Activated CD4-positive, alpha-beta T cell treated with anti-CD3 and anti-CD28 coated beads, Interleukin-2, Interleukin-4, amounts not matched to agents 100 ng/mL and 50 ng/mL, durations not matched to agents 16 hours and 8 hours (primary cell): ENCODE measurements around the gene SWI5.
"Not testable (repeated sequence)": the region's sequence is repeated elsewhere in the genome, so short reads cannot be mapped to it uniquely, and the experiment has no call there.

Experiments used
- DNase-seq: peaks from one replicate; pipeline ENCODE4 v3.0.0-alpha.2; 2020; ENCODE audit warnings: low spot score

The SWI5 gene

GRCh38 chr9:128276008-128276573 lies at the start of gene SWI5:
SWI5 (plus strand) TSS chr9:128276276.
- DNase-seq, result peak; percentile 100

- no peak for DNase-seq
These were observed 49.7 kb upstream of the SWI5 start for GRCh38 chr9:128226412-128226801.

DNA sequence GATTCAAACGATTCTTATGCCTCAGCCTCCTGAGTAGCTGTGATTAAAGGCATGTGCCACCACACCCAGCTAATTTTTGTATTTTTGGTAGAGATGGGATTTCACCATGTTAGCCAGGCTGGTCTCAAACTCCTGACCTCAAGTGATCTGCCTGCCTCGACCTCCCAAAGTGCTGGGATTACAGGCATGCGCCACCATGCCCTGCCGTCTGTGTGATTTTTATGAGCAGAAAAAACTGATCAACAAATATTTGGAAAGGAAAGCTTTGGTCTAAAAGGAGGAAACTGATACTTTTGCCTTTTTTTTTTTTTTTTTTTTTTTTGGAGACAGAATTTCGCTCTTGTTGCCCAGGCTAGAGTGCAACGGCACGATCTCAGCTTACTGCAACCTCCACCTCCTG lies 45.2 kb upstream of the SWI5 start:
- not testable (repeated sequence) for DNase-seq

- DNase-seq, result no peak
These were observed 44.2 kb upstream of the SWI5 start for GRCh38 chr9:128231638-128232527.

GRCh38 chr9:128232528-128233428 lies 43.3 kb upstream of the SWI5 start:
- no peak for DNase-seq

- no peak for DNase-seq
These were observed 42.2 kb upstream of the SWI5 start for GRCh38 chr9:128233817-128234406.

- DNase-seq, result no peak
These were observed 34.0 kb upstream of the SWI5 start for GRCh38 chr9:128242124-128242523.

DNA sequence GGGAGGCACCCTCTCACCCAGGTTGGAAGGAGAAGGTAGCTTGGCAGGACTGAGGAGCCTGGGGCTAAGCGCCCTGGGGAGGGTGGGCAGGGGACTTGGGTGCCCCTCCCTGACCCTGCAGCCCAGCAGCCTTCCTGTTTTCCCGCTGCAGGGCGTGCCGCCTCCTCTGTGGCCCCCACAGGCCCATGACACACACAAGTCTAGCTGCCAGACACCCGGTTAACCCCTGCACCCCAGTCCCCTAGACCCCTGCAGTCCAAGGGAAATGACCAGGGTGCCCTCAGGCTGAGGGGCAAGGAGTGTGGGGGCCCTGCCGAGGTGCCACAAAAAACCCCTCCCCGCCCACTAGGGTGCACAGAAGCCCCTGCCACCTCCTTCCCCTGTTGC lies 33.3 kb upstream of the SWI5 start:
- DNase-seq, result no peak

GRCh38 chr9:128243215-128244018 lies 32.7 kb upstream of the SWI5 start:
- DNase-seq, result no peak

DNA sequence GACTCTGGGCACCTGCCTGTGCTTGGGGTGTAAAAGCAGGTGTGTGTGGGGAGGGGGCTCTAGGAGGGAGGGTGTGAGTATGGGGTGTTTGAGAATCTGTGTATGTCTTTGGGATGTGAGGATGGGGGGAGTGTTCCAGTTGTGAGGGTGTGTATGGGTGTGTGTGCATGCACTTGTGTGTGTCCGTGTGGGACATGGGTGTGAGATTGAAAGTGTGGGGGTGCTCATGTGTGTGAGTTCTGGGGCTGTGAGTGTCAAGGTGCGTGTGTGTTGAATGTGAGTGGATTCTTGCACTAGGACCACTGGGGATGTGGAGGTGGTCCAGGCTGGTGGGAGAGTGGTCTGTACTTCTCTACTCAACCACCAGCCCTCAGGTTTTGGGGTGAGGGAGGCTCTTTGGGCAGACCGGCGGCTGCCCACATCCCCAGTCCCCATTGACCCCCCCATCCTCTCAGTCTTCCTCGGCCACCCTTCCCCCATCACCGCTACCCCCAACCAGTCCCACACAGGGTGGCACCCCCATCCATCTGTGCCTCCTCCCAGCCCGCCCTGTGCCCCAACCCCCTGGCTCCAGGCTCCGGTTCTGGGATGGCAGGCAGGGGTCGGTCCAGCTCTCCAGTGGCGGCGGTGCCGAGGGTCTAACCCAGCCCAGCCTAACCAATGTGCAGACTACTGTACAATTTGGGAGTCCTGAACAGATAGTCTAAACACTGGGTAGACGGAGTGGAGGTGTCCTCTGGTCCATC lies 31.8 kb upstream of the SWI5 start:
- no peak for DNase-seq

DNA sequence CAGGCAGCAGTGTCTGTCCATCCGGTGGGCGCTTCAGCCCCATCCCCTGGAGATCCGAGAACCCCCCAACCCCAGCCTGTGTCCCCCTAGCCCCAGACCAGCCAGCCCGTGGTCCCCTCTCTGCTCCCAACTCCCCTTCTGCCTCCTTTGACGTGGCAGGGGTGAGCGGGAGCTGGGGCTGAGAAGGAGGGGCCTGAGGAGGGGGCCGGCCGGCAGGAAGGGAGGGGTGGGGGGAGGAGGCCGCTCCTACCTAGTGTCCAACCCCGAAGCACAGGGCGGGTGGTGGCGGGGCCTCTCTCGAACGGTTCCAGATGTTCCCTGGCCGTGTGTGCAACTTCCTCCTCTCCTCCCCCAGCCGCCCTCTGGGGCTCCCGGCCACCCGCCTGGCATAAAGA lies 31.2 kb upstream of the SWI5 start:
- no peak for DNase-seq

GRCh38 chr9:128245421-128246151 lies 30.5 kb upstream of the SWI5 start:
- DNase-seq, result no peak

- no peak for DNase-seq
These were observed 29.6 kb upstream of the SWI5 start for GRCh38 chr9:128246471-128246870.

- DNase-seq, result no peak
These were observed 28.8 kb upstream of the SWI5 start for GRCh38 chr9:128247226-128247803.

DNA sequence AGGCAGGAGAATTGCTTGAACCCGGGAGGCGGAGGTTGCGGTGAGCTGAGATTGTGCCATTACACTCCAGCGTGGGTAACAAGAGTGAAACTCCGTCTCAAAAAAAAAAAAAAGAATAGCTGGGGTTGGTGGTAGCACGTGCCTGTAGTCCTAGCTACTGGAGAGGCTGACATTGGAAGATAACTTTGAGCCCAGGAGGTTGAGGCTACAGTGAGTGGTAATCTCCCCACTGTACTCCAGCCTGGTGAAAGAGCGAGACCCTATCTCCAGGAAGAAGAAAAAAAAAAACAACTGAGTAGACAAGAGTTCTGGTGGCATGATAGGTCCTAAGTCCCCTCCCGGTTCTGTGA lies 26.5 kb upstream of the SWI5 start:
- DNase-seq, result no peak

- DNase-seq, result peak; percentile 98
These were observed 25.9 kb upstream of the SWI5 start for GRCh38 chr9:128249908-128250838.

- no peak for DNase-seq
These were observed 25.0 kb upstream of the SWI5 start for GRCh38 chr9:128250839-128251731.

DNA sequence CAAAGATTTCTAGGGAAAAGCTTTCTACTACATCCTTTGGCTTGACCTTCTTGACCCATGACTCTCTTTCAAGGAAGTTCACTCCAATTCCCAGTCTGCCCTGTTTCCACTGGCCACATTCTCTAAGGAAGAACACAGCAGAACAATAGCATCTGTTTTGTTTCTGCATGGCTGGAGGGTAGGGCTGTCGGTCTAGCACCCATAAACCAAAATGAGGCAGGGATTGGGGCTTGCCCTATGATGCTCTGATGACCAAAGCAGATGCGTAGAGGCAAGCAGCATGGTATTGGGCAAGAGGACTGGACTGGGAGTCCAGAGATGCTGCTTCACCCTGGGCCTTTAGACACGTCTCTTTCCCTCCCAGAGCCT lies 24.4 kb upstream of the SWI5 start:
- no peak for DNase-seq
